ENCODE results near the gene NSUN7.
A peak's percentile ranks its signal among the peaks of the same experiment; 100 is the strongest.
"Not testable (repeated sequence)": the region's sequence is repeated elsewhere in the genome, so short reads cannot be mapped to it uniquely, and the experiment has no call there.

The NSUN7 gene

DNA sequence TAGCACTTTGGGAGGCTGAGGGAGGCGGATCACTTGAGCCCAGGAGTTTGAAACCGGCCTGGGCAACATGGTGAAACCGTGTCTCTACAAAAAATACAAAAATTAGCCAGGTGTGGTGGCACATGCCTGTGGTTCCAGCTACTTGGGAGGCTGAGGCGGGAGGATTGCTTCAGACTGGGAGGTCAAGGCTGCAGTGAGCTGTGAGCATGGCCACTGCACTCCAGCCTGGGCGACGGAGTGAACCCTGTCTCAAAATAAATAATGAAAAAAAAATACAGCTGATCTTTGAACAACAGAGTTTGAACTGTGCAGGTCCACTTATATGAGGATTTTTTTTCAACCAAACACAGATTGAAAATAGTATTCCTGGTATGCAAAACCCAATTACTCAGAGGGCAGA lies 67.4 kb downstream of the NSUN7 start:
- DNase-seq (ENCODE audit: low read depth) = not testable (repeated sequence)

DNA sequence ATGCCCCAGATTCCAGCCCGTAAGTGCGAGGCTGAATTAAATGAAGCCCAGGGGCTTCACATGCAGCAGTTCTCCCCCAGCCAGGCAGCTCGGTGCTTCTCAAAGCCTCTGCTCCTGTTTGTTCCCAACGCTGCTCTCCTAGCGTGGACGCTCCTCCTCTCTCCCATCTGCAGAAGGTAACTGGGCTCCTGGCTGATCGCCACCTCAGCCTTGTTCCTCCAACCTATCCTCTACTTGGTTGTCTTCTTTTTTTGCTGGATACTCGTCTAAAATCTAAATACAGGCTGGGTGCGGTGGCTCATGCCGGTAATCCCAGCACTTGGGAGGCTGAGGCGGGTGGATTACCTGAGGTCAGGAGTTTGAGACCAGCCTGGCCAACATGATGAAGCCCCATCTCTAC lies 70.3 kb downstream of the NSUN7 start:
- no peak for DNase-seq (ENCODE audit: low read depth)

DNA sequence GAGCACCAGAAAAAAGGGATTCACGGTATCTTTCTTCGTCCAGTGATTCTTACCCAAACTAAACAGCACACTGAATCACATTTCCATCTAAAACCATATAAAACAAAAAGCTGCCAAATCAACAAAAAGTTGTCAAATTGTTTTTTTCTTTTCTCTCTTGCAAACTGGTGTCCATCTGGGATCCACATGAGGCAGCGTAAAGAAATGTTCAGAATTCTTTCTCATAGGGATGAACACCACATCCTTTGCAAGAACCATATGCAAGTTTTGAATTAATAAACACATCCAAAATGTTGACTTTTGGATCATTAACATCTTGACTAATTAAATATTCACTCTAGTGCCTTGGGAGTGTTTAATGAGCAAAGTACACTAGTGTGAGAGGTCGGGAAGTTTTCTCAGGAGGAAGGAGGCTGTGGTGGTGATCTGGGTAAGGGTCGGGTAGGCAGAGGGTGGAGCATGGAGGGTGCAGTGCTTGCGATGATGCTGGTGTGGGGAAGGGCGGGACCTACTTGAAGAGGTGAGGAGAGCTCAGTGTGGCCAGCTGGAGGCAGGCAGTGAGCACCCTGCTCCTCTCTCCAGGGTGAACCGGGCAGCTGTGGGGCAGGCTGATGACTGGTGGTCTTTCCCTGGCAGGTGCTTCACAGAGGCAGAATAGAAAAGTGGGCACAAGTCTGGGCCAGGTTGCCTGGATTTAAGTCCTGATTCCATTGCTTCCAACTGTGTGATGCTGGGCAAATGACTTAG lies 72.8 kb downstream of the NSUN7 start:
- no peak for DNase-seq (ENCODE audit: low read depth)

DNA sequence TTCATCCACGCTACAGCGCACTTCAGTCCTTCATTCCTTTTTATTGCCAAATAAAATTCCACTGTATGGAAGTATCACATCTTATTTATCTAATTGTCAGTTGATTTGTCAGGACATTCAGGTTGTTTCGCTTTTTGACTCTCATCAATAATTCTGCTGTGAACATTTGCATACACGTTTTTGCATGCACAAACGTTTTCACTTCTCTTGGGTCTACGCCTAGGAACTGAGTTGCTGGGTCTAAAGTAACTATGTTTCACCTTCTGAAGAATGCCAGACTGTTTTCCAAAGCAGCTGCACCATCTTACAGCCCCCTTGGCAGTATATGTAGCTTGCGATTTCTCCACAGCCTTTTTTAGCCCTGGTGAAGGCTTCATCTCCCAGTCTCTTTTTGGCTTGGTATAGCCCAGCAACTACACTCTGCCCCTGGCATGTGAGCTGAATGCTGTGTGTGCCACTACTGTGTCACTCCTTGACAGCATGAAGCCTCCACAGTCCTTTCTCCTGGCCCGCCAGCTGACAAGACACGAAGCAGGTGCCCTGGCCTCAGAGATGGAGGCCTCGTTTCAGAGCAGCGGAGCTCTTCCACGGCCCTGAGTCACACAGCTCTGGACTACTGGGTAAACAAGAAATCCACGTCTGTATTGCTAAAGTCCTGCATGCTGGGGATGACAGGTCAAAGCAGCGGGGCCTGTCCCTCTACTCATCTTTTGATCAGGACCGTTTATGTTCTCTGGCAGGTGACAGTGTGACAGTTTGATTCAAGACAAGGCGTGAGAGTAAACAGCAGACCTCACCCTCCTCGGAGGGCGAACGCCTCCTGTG lies 75.5 kb downstream of the NSUN7 start:
- DNase-seq (ENCODE audit: low read depth) = no peak

DNA sequence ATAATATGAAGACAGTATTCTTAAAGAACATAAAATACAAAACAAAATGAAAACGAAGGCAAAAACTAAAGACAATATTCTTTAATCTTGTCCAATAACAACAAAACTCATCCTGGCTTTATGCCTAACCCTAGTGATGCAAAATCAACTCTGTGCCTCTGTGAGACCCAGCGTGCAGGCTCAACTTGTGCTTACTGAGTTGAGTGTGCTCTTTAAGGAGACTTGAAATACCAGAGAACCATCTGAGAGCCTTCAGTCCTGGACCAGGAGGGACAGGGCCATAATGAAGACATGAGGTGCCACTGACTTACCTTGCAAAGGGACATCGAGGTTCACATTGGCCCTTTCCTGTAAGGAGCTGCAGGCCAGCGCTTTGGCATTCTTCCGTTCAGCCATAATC lies 77.1 kb downstream of the NSUN7 start:
- DNase-seq (ENCODE audit: low read depth) = no peak

DNA sequence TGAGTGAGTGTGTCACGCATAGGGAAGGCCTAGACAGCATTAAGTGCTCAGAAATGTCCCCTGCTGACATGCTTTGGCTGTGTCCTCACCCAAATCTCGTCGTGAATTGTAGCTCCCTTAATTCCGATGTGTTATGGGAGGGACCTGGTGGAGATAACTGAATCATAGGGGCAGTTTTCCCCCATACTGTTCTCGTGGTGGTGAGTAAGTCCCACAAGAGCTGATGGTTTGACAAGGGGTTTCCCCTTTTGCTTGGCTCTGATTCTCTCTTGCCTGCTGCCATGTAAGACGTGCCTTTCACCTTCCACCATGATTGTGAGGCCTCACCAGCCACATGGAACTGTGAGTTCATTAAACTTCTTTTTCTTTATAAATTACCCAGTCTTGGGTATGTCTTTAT lies 78.0 kb downstream of the NSUN7 start:
- no peak for DNase-seq (ENCODE audit: low read depth)

DNA sequence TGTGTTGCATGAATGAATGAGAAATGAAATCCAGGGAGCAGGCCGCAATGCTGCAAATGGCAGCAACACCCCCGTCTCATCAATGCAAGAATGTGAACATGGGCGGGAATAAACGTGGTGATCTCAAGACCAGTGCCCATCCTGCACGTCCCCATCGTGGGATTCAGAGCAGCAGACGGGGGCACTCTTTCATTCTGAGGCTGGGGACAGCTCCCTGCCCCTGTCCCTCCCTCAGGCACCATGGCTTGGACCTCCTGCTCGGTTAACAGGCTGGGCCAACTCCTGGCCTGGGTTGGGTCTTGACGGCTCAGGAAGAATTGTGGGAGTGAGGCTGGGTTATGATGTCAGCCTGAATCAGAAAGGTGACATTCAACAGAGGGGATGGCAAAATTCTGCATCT lies 78.9 kb downstream of the NSUN7 start:
- DNase-seq (ENCODE audit: low read depth) = no peak

DNA sequence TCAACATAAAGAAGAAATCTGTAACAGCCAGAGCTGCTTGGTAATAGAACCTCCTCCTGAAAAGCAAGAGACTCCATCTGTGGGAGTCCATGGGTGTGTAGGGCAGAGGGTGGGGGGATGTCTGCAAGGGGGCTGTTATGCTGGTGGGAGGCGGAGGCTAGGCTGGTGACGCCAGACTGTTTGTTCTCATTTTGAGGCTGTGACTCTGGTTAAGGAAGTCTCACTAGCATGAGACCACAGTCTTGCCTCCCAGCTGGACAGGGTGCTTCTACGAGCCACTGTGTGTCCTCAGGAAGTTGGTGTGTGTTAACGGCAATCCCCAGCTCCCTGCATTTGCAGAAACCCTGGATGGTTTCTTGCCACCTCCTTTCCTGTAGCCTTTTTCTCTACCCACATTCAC lies 79.8 kb downstream of the NSUN7 start:
- DNase-seq (ENCODE audit: low read depth) = no peak

DNA sequence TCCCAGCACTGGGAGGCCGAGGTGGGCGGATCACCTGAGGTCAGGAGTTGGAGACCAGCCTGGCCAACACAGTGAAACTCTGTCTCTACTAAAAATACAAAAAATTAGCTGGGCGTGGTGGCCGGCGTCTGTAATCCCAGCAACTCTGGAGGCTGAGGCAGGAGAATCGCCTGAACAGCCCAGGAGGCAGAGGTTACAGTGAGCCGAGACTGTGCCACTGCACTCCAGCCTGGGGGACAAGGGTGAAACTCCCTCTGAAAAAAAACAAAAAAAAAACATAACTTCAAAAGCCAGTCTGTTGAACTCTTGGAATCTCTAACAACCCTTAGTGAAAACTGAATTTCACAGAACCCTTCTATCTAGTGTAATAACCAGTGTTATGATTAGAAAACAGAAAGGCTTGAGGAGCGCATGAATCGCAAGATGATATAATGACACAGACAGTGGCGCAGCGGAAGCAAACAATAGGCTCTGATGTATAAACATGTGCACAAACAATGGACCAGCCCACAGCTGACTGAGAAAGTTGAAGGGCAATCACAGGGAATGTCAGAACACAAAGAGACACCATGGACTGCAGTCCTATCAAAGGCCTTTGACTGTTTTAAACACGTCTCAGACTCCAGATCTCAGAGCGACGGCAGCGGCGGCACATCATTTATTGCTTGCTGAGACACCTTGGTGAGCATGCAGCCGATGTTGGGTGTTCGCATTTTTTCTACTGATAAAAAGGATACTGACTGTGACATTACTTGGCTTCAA lies 81.6 kb downstream of the NSUN7 start:
- no peak for DNase-seq (ENCODE audit: low read depth)

DNA sequence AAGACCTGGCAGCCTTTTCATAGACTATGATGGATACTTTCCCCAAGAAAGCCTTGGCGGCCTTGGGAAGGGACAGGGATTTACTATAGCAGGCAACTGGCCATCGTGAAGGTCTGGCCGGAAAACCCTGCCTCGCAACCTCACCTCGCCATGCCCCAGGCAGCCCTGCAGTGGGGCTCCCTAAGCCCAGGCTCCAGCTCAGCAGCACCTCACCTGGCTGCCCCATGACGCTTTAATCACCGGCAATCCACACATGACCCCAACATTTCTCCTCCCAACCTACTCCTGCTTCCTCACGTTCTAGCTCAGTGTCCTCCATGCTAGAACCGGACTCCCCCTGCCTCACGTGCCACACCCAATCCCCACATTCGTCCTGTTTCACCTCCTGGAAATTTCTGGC lies 82.4 kb downstream of the NSUN7 start:
- DNase-seq (ENCODE audit: low read depth) = no peak

DNA sequence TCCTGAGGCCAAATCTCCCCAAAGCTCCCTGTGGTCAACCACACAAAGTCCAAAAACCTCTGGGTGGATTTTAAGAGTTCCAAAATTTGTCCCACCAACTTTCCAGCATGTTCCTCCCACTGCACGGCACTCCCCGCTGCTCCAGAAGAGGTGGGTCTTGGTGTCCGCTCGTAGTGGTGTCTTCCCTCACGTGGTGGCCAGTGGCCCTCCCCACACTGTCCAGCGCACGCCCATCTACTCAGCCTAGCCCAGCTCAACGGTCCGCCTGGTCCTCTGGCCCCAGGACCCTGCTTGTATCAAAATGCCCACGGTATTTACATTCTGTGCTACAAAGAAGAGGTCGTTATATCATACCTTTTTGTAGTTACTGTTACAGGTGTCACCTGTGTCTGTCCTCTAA lies 83.5 kb downstream of the NSUN7 start:
- DNase-seq (ENCODE audit: low read depth) = no peak

DNA sequence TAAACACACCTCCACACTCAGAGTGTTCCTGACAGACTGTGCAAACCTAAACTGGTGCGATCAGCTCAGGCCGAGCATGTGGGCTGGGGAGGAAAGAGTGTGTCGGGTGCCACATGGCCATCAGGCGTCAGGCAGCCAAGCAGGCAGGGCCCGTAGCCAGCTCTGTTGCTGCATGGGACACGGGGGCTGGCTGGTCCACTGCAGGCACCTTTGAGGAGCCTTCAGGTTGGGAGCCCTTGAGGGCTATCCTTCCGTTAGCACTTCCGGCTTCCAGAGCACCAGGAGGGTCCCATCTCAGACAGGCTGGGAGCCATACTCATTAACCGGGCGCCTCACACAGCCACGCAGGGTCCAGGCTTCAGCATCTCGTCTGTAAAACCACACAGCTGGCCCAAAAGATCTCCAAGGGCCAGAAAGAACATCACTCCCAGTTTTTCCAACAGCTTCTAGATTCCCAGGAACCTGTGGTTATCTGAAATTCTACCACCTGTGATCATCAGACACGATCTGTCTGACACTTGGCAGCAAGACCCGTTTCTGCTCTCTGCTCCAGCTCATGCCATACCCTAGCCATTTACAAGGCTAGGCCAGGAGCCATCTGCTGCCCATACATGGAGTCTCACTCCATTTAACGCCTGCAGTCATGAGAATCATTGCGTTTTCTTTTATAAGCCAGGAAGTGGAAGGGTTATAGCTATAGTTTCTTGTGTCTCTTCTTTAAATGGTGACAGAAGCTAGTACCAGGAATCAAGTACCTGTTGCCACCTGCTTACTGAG lies 87.5 kb downstream of the NSUN7 start:
- DNase-seq (ENCODE audit: low read depth) = no peak

DNA sequence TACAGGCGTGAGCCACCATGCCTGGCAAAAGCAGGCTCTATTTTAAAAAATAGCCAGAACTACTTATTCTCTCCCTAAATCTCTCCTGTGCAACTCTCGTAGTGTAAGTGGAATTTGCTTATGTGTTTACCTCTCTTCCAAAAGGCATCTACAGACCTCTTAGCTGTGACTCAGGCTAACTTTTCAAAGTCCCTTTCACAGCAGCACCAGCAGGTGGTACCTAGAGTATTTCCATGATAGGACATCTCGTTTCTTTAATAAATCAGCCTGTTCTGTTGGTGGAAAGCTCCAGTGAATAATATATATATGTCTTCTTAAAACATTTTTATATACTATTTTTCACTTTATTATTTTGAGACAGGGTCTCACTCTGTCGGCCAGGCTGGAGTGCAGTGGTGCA lies 89.0 kb downstream of the NSUN7 start:
- no peak for DNase-seq (ENCODE audit: low read depth)

DNA sequence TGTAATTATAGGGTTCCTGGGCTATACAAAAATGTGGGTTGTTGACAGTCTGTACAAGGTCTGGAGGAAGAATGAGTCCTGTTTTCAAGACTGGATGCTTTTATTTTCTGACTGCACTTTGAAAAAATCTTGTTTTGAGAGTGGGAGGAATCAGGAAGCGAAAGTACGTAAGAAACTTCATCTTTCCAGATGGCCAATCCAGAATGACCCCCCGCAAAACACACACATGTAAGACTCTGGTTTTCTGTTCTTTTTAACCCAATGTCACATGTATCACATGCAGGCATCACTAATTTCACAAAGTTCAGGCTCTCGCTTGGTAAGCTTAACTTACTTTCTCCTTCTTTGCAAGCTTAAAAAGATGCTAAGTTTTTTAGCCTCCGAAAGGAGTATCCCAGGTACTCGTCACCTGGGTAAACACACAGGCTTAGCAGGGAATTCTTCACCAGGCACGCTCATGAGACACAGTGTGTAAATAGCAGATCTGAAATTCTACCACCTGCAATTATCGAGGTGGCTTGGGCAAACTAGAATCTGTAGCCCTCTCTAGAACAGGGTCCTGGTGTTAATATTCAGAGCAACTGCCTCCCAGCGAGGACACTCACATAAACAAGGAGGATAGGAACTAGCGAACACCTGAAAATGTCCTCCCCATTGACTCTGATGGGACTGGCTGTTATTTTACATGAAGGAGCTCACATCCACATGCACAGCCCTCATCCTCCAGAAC lies 90.7 kb downstream of the NSUN7 start:
- no peak for DNase-seq (ENCODE audit: low read depth)

DNA sequence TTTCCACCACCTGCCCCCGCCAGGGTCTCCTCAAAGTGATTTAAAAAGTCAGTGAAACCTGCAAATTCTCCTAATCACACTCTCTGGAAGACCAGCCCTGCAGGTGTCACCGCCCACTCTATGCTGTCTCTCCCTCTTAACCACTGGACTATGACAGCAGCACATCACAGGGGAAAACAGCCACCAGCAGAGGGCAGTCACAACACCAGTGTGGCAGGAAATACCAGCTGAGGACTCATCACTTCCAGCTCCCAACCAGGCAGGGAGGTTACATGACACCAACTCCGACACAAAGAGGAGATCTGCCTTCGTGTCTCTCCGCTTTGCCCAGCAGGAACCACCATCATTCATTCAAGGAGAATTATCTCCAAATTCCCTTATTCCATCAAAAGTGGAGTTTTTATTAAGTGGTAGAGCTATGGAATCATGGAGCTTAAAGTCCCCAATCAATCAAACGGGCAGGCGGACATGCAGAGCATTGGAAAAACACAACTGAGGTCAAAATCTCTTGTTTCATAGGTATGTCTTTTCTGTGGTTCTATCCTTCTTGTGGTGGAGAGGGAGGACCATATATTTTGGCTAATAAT lies 91.3 kb downstream of the NSUN7 start:
- peak; percentile 29 for DNase-seq (ENCODE audit: low read depth)

DNA sequence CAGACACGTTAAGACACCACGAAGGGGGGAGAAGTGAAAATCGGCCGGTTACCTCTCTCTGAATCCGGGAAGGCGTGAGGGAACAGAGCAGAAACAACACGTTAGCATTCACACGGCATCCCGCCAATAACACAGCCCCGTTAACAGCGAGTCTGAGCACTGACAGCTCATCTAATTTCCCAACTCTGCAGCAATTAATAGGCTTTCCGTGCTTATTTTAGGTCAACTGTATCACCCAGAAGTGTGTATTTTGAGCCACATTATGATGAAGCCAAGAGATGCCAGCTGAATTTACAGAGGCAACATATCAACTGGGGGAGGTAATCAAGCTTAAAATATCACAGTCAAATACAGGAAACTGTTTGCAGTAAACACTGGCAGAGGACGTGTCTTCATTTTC lies 92.6 kb downstream of the NSUN7 start:
- no peak for DNase-seq (ENCODE audit: low read depth)

DNA sequence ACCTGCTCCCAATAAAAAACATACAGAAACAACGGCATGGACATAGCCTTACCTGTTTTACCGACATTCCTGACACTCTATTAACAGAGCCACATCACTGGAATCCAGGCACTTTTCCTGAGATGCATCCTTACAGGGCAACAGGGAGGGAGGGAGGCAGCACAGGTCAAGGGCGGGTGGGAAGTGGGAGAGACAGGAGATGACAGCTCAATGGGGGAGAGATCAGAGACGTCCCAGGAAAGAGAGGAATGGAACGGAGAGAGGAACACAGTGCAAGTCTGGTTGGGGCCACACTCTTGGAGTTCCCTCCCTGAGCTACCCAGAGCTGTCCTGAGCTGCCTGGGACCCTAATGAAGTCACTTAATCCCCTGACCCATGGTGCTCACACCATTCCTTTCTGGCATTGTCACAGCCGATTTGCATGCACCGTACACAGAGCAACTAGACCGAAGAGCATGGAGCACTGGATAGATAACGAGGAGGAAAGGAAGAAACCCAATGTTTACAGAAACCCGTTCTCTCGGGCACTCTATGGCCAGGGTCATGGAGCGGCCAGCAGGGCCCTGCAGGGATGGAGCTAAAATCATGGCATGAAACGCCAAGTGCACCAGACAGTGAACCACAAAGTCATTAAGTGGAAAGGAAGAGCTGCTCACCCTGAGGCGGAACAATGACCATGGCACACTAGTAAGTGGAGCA lies 93.1 kb downstream of the NSUN7 start:
- no peak for DNase-seq (ENCODE audit: low read depth)

DNA sequence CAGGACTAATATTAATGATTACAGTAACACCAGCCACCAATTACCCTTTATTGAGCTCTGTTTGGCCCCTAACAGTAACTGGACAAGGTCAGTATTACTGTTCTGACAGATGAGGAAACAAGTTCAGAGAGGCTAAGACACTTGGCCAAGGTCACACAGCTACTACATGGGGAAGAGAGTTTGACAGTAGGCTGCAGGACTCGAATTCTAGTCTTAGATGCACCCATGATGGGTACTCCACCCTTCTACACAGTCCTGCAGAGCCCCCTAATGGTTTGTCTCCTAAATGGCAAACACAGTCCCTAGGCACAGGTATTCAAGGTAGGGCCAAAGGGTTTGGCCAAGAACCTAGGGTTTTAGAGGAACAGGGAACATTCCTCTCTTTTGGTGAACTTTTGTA lies 93.9 kb downstream of the NSUN7 start:
- no peak for DNase-seq (ENCODE audit: low read depth)

DNA sequence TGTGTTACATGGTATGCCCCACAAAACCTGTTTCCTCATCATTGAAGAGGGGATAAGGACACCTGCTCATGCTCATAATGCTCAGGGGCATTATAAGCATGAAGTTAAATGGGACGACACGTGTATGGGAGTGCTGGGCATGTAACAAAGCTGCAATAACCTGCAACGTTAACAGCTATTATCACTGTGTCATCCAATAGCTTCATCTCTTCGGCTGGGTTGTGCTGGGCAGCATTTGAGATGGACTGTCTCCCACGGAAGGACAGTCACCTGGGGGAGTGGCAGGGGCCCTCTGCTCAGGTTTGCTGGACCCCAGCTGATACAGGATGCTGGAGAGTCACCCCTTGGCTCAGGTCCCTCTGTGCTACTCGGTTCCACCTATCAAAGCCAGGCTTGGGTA lies 94.5 kb downstream of the NSUN7 start:
- no peak for DNase-seq (ENCODE audit: low read depth)

DNA sequence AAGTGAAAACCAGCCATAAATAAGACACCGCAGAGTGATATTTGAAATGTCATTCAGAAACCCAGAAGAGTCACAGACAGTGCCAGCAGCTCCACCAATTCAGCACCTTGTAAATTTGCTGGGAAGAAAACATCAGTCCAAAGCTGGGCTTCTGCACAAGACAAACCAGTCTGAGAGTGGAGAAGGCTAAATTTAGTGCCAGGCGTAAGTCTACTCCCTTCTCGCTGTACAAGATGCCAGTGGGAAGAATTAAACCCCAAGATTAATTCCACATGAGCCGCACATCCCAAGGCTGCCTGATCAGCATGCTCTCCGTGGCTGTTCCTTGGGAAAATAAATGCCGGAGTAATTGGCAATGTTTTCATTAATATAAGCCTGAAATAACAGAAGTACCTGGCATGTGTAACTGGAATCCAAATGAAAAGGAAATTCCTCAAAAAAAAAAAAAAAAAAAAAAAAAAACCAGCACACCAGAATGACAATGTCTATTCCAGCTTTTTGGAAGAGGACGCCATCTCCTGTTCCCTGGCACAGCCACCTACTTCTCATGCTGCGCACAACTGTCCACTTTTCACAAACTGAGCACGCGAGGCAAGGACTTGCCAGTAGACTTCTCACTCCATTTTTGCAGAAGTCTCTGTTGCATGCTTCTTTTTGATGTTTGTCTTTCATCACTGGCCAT lies 95.5 kb downstream of the NSUN7 start:
- DNase-seq (ENCODE audit: low read depth) = no peak
